ENCODE results near the gene HRC.
"Not testable (repeated sequence)": the region's sequence is repeated elsewhere in the genome, so short reads cannot be mapped to it uniquely, and the experiment has no call there.

HRC gene

GRCh38 chr19:49157445-49158224 lies 2.4 kb upstream of the HRC start, which contains the start of gene TRPM4:
Gene TRPM4 (plus strand): TSS chr19:49157792. CDS start chr19:49157867, 75 bp downstream.
- DNase-seq (ENCODE audit: low spot score) = peak; percentile 92

- no peak for DNase-seq (ENCODE audit: low spot score)
These were observed 687 bp upstream of the HRC start for GRCh38 chr19:49155820-49156346.

- no peak for DNase-seq (ENCODE audit: low spot score)
These were observed 917 bp downstream of the HRC start for GRCh38 chr19:49154279-49154678.

GRCh38 chr19:49153167-49153809 lies 1.9 kb downstream of the HRC start:
- DNase-seq (ENCODE audit: low spot score) = no peak

GRCh38 chr19:49152119-49152550 lies 3.1 kb downstream of the HRC start:
- DNase-seq (ENCODE audit: low spot score) = no peak

- DNase-seq (ENCODE audit: low spot score) = peak; percentile 74
These were observed 3.7 kb downstream of the HRC start for GRCh38 chr19:49151267-49152118.

- no peak for DNase-seq (ENCODE audit: low spot score)
These were observed 4.3 kb downstream of the HRC start for GRCh38 chr19:49150944-49151243.

- DNase-seq (ENCODE audit: low spot score) = peak; percentile 94
These were observed 4.9 kb downstream of the HRC start for GRCh38 chr19:49150106-49150943.

GRCh38 chr19:49149652-49150105 lies 5.5 kb downstream of the HRC start:
- peak; percentile 91 for DNase-seq (ENCODE audit: low spot score)

- DNase-seq (ENCODE audit: low spot score) = peak; percentile 95
These were observed 6.2 kb downstream of the HRC start for GRCh38 chr19:49148784-49149651.

GRCh38 chr19:49148044-49148682 lies 7.0 kb downstream of the HRC start:
- no peak for DNase-seq (ENCODE audit: low spot score)

- DNase-seq (ENCODE audit: low spot score) = not testable (repeated sequence)
These were observed 8.8 kb downstream of the HRC start for GRCh38 chr19:49146408-49146770.

- peak; percentile 85 for DNase-seq (ENCODE audit: low spot score)
These were observed 9.4 kb downstream of the HRC start for GRCh38 chr19:49145573-49146407.

GRCh38 chr19:49142866-49143335 lies 12.3 kb downstream of the HRC start:
- DNase-seq (ENCODE audit: low spot score) = peak; percentile 89

GRCh38 chr19:49141352-49141751 lies 13.8 kb downstream of the HRC start:
- no peak for DNase-seq (ENCODE audit: low spot score)

GRCh38 chr19:49140951-49141350 lies 14.2 kb downstream of the HRC start:
- DNase-seq (ENCODE audit: low spot score) = no peak

- peak; percentile 64 for DNase-seq (ENCODE audit: low spot score)
These were observed 18.4 kb downstream of the HRC start for GRCh38 chr19:49136771-49137171.

- DNase-seq (ENCODE audit: low spot score) = no peak
These were observed 19.5 kb downstream of the HRC start for GRCh38 chr19:49135686-49136085.
